DOHH2 (cell line): ENCODE measurements around the gene GPATCH8.

Experiments used
- EZH2phosphoT487 ChIP-seq: fragments of 200-600 bp; sonication (generic); IDR thresholded peaks from 2 replicates; pipeline ENCODE4 v1.6.1; 2017; ENCODE audit warnings: borderline replicate concordance, mild to moderate bottlenecking, antibody characterized with exemption, low read length, moderate library complexity, mixed read lengths
- TF ChIP-seq, protein P1 (sequence below): fragments of 200-600 bp; sonication (generic); IDR thresholded peaks from one replicate; pipeline ENCODE4 v1.5.1; 2014; ENCODE audit warnings: antibody characterized with exemption, mild to moderate bottlenecking, low read depth, low read length; ENCODE audit not compliant: poor library complexity, severe bottlenecking

- TF ChIP-seq, protein P1, sequence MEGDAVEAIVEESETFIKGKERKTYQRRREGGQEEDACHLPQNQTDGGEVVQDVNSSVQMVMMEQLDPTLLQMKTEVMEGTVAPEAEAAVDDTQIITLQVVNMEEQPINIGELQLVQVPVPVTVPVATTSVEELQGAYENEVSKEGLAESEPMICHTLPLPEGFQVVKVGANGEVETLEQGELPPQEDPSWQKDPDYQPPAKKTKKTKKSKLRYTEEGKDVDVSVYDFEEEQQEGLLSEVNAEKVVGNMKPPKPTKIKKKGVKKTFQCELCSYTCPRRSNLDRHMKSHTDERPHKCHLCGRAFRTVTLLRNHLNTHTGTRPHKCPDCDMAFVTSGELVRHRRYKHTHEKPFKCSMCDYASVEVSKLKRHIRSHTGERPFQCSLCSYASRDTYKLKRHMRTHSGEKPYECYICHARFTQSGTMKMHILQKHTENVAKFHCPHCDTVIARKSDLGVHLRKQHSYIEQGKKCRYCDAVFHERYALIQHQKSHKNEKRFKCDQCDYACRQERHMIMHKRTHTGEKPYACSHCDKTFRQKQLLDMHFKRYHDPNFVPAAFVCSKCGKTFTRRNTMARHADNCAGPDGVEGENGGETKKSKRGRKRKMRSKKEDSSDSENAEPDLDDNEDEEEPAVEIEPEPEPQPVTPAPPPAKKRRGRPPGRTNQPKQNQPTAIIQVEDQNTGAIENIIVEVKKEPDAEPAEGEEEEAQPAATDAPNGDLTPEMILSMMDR: no peak
- no peak for TF ChIP-seq EZH2phosphoT487
These were observed 108.4 kb downstream of the GPATCH8 start for GRCh38 chr17:44394833-44395232.
